CD4-positive, alpha-beta T cell treated with Interleukin-10 for 1 hour (primary cell): ENCODE measurements around the gene ADAM33.

ENCODE experiments used
- DNase-seq: peaks from one replicate; pipeline ENCODE4 v3.0.0-alpha.2; 2020

ADAM33 gene

GRCh38 chr20:3706774-3707507 lies 25.1 kb upstream of the ADAM33 start:
- no peak for DNase-seq

- DNase-seq: no peak
Measured at GRCh38 chr20:3705970-3706739, 24.3 kb upstream of the ADAM33 start.

- no peak for DNase-seq
Measured at GRCh38 chr20:3705491-3705969, 23.7 kb upstream of the ADAM33 start.

GRCh38 chr20:3704087-3704486 lies 22.3 kb upstream of the ADAM33 start:
- no peak for DNase-seq

- DNase-seq: no peak
Measured at GRCh38 chr20:3702611-3703391, 21.0 kb upstream of the ADAM33 start.

GRCh38 chr20:3701061-3701998 lies 19.5 kb upstream of the ADAM33 start:
- DNase-seq: no peak

GRCh38 chr20:3699037-3699436 lies 17.2 kb upstream of the ADAM33 start:
- DNase-seq: no peak

GRCh38 chr20:3698591-3699001 lies 16.8 kb upstream of the ADAM33 start:
- no peak for DNase-seq

GRCh38 chr20:3697588-3698305 lies 15.9 kb upstream of the ADAM33 start:
- DNase-seq: no peak

GRCh38 chr20:3696745-3697587 lies 15.2 kb upstream of the ADAM33 start:
- no peak for DNase-seq

GRCh38 chr20:3696200-3696599 lies 14.4 kb upstream of the ADAM33 start:
- no peak for DNase-seq

- no peak for DNase-seq
Measured at GRCh38 chr20:3694864-3695263, 13.1 kb upstream of the ADAM33 start.

- DNase-seq: no peak
Measured at GRCh38 chr20:3693376-3693775, 11.6 kb upstream of the ADAM33 start.

- DNase-seq: no peak
Measured at GRCh38 chr20:3692706-3693294, 11.0 kb upstream of the ADAM33 start.

- DNase-seq: no peak
Measured at GRCh38 chr20:3691897-3692296, 10.1 kb upstream of the ADAM33 start.

- DNase-seq: no peak
Measured at GRCh38 chr20:3691306-3691705, 9.5 kb upstream of the ADAM33 start.

- DNase-seq: no peak
Measured at GRCh38 chr20:3690413-3690812, 8.6 kb upstream of the ADAM33 start.

GRCh38 chr20:3689978-3690377 lies 8.2 kb upstream of the ADAM33 start:
- DNase-seq: no peak

- no peak for DNase-seq
Measured at GRCh38 chr20:3687655-3688054, 5.8 kb upstream of the ADAM33 start.

GRCh38 chr20:3686867-3687321 lies 5.1 kb upstream of the ADAM33 start:
- DNase-seq: no peak
